ENCODE data around the gene DSCAML1.

Gene DSCAML1

GRCh38 chr11:117489999-117490679 is 306.9 kb downstream of the DSCAML1 start:
- DNase-seq, result no peak
- TF ChIP-seq CTCF (IDR thresholded peaks at IDR 0.05), result no peak
- H3K36me3 Mint-ChIP-seq (ENCODE audit: low read depth), result no peaks in the 10 kb centered on the region
- H3K9me3 Mint-ChIP-seq, result no peaks in the 10 kb centered on the region
- H3K27me3 Mint-ChIP-seq (ENCODE audit: low read depth, poor library complexity), result peaks cover 60% of the 10 kb centered on the region
- no peak overlapping the region for H3K27ac Mint-ChIP-seq
- H3K4me3 Mint-ChIP-seq, result no peak overlapping the region
- peaks cover 31% of the 10 kb centered on the region for H3K4me1 Mint-ChIP-seq

GRCh38 chr11:117488996-117489952 is 307.7 kb downstream of the DSCAML1 start:
- Mint-ChIP-seq H3K9me3 (no peaks in the 10 kb centered on the region), H3K4me1 (peaks cover 40% of the 10 kb centered on the region), H3K4me3 (no peak overlapping the region), H3K27me3 (ENCODE audit: low read depth, poor library complexity) (peaks cover 55% of the 10 kb centered on the region), H3K27ac (no peak overlapping the region), H3K36me3 (ENCODE audit: low read depth) (no peaks in the 10 kb centered on the region)
- TF ChIP-seq CTCF (IDR thresholded peaks at IDR 0.05), result no peak
- DNase-seq, result no peak

- Mint-ChIP-seq H3K36me3 (ENCODE audit: low read depth) (no peaks in the 10 kb centered on the region), H3K27me3 (ENCODE audit: low read depth, poor library complexity) (peaks cover 35% of the 10 kb centered on the region), H3K9me3 (no peaks in the 10 kb centered on the region), H3K27ac (no peak overlapping the region), H3K4me1 (peaks cover 50% of the 10 kb centered on the region), H3K4me3 (no peak overlapping the region)
- TF ChIP-seq CTCF (IDR thresholded peaks at IDR 0.05), result no peak
- DNase-seq, result no peak
Measured at GRCh38 chr11:117486059-117486458, 311.0 kb downstream of the DSCAML1 start.

- H3K27me3 Mint-ChIP-seq (ENCODE audit: low read depth, poor library complexity), result peaks cover 28% of the 10 kb centered on the region
- peak overlapping the region; percentile 29 for H3K4me3 Mint-ChIP-seq
- no peaks in the 10 kb centered on the region for H3K36me3 Mint-ChIP-seq (ENCODE audit: low read depth)
- H3K9me3 Mint-ChIP-seq, result no peaks in the 10 kb centered on the region
- peak; percentile 30 for DNase-seq
- no peak overlapping the region for H3K27ac Mint-ChIP-seq
- TF ChIP-seq CTCF (IDR thresholded peaks at IDR 0.05), result no peak
- H3K4me1 Mint-ChIP-seq, result peaks cover 35% of the 10 kb centered on the region
Measured at GRCh38 chr11:117484156-117484555, 312.9 kb downstream of the DSCAML1 start.

- peaks cover 39% of the 10 kb centered on the region for H3K4me1 Mint-ChIP-seq
- TF ChIP-seq CTCF (IDR thresholded peaks at IDR 0.05), result no peak
- H3K27ac Mint-ChIP-seq, result no peak overlapping the region
- H3K9me3 Mint-ChIP-seq, result no peaks in the 10 kb centered on the region
- H3K36me3 Mint-ChIP-seq (ENCODE audit: low read depth), result no peaks in the 10 kb centered on the region
- no peak for DNase-seq
- H3K4me3 Mint-ChIP-seq, result peak overlapping the region; percentile 7
- peaks cover 36% of the 10 kb centered on the region for H3K27me3 Mint-ChIP-seq (ENCODE audit: low read depth, poor library complexity)
Measured at GRCh38 chr11:117483372-117483771, 313.6 kb downstream of the DSCAML1 start.
